OCI-LY1 (cell line): ENCODE results near the gene SV2C.

ENCODE experiments used
- H2AFZ ChIP-seq: fragments of 200-600 bp; sonication (generic), shearing (Covaris generic); 2 replicates; pipeline ENCODE4 v1.6.0; 2014; ENCODE audit warnings: antibody characterized with exemption, mild to moderate bottlenecking, low read length
- H3F3A ChIP-seq: fragments of 200-600 bp; sonication (generic), shearing (Covaris generic); 2 replicates; pipeline ENCODE4 v1.6.0; 2014; ENCODE audit warnings: mild to moderate bottlenecking, antibody characterized with exemption, low read length, moderate library complexity; ENCODE audit not compliant: insufficient read depth
- H3K27ac ChIP-seq: fragments of 200-600 bp; sonication (generic); 2 replicates; pipeline ENCODE4 v1.5.1; 2014; ENCODE audit warnings: low read length, mixed run types, mild to moderate bottlenecking, low read depth; ENCODE audit not compliant: poor library complexity, severe bottlenecking
- H3K27me3 ChIP-seq: fragments of 200-600 bp; sonication (generic); 2 replicates; pipeline ENCODE4 v1.6.0; 2014; ENCODE audit warnings: antibody characterized with exemption, mild to moderate bottlenecking, low read length, moderate library complexity; ENCODE audit not compliant: insufficient read depth
- H3K36me3 ChIP-seq: fragments of 200-600 bp; sonication (generic); 2 replicates; pipeline ENCODE4 v1.6.1; 2014; ENCODE audit warnings: mild to moderate bottlenecking, antibody characterized with exemption, low read length, moderate library complexity, mixed read lengths; ENCODE audit not compliant: insufficient read depth
- H3K4me1 ChIP-seq: fragments of 200-600 bp; sonication (generic); 2 replicates; pipeline ENCODE4 v1.5.1; 2014; ENCODE audit warnings: mild to moderate bottlenecking, low read length, moderate library complexity; ENCODE audit not compliant: insufficient read depth, severe bottlenecking
- H3K4me2 ChIP-seq: fragments of 200-600 bp; sonication (generic), shearing (Covaris generic); 2 replicates; pipeline ENCODE4 v1.6.1; 2014; ENCODE audit warnings: low read length
- H3K4me3 ChIP-seq: fragments of 200-600 bp; sonication (generic); 2 replicates; pipeline ENCODE4 v1.5.1; 2014; ENCODE audit warnings: low read length, low read depth, mild to moderate bottlenecking, mixed read lengths; ENCODE audit not compliant: poor library complexity, severe bottlenecking
- H3K79me2 ChIP-seq: fragments of 200-600 bp; shearing (Covaris generic); 2 replicates; pipeline ENCODE4 v1.6.1; 2016; ENCODE audit warnings: mixed run types, low read length, mixed read lengths; ENCODE audit not compliant: insufficient read depth
- H3K9ac ChIP-seq: fragments of 200-600 bp; sonication (generic), shearing (Covaris generic); 2 replicates; pipeline ENCODE4 v1.6.1; 2014; ENCODE audit warnings: mild to moderate bottlenecking, low read length, mixed read lengths
- H3K9me2 ChIP-seq: fragments of 200-600 bp; sonication (generic), shearing (Covaris generic); 2 replicates; pipeline ENCODE4 v1.6.1; 2014; ENCODE audit warnings: low read depth, mild to moderate bottlenecking, low read length, mixed read lengths
- H3K9me3 ChIP-seq: fragments of 200-600 bp; shearing (Covaris generic); 2 replicates; pipeline ENCODE4 v1.6.1; 2014; ENCODE audit warnings: low read length, mixed read lengths
- H4K20me1 ChIP-seq: fragments of 200-600 bp; sonication (generic), shearing (Covaris generic); 2 replicates; pipeline ENCODE4 v1.6.0; 2016; ENCODE audit warnings: mild to moderate bottlenecking, low read length; ENCODE audit not compliant: insufficient read depth
- CTCF ChIP-seq: fragments of 200-600 bp; sonication (generic), shearing (Covaris generic); IDR thresholded peaks from 2 replicates; pipeline ENCODE4 v1.5.1; 2017; ENCODE audit warnings: mild to moderate bottlenecking, antibody characterized with exemption, low read length, moderate library complexity, mixed read lengths
- EZH2 ChIP-seq: fragments of 200-600 bp; sonication (generic), shearing (Covaris generic); IDR thresholded peaks from 2 replicates; pipeline ENCODE4 v1.8.0; 2017; ENCODE audit warnings: borderline replicate concordance, mixed run types, mild to moderate bottlenecking, antibody characterized with exemption, low read length, moderate library complexity, mixed read lengths

SV2C gene

GRCh38 chr5:76221311-76221710, 138.1 kb downstream of the SV2C start:
- Histone ChIP-seq H3F3A (no peaks in the 10 kb centered on the region), H2AFZ (no peak overlapping the region), H4K20me1 (no peaks in the 10 kb centered on the region)

GRCh38 chr5:76222318-76222717, 139.1 kb downstream of the SV2C start:
- Histone ChIP-seq H3K27me3 (no peaks in the 10 kb centered on the region), H3K36me3 (no peaks in the 10 kb centered on the region), H3K9ac (no peak overlapping the region), H3K9me3 (no peaks in the 10 kb centered on the region), H3K4me1 (no peaks in the 10 kb centered on the region), H2AFZ (no peak overlapping the region), H3K27ac (no peak overlapping the region), H4K20me1 (no peaks in the 10 kb centered on the region), H3K4me3 (no peak overlapping the region), H3K79me2 (no peaks in the 10 kb centered on the region), H3F3A (no peaks in the 10 kb centered on the region), H3K4me2 (no peak overlapping the region), H3K9me2 (no peaks in the 10 kb centered on the region)
- TF ChIP-seq CTCF, result no peak
- TF ChIP-seq EZH2, result no peak

More at GRCh38 chr5:76221311-76221710, 138.1 kb downstream of the SV2C start:
- TF ChIP-seq CTCF (no peak), EZH2 (no peak)
- Histone ChIP-seq H3K9me3 (no peaks in the 10 kb centered on the region), H3K27me3 (no peaks in the 10 kb centered on the region), H3K4me1 (no peaks in the 10 kb centered on the region), H3K4me2 (no peak overlapping the region), H3K79me2 (no peaks in the 10 kb centered on the region), H3K36me3 (no peaks in the 10 kb centered on the region), H3K9ac (no peak overlapping the region), H3K4me3 (no peak overlapping the region), H3K27ac (no peak overlapping the region), H3K9me2 (no peaks in the 10 kb centered on the region)

GRCh38 chr5:76223696-76224095, 140.5 kb downstream of the SV2C start:
- TF ChIP-seq EZH2 (no peak), CTCF (no peak)
- Histone ChIP-seq H3F3A (no peaks in the 10 kb centered on the region), H3K4me2 (no peak overlapping the region), H3K79me2 (no peaks in the 10 kb centered on the region), H3K4me3 (no peak overlapping the region), H2AFZ (no peak overlapping the region), H3K9me2 (no peaks in the 10 kb centered on the region), H3K36me3 (no peaks in the 10 kb centered on the region), H3K9ac (no peak overlapping the region), H3K27ac (no peak overlapping the region), H3K27me3 (no peaks in the 10 kb centered on the region), H3K4me1 (no peaks in the 10 kb centered on the region), H4K20me1 (no peaks in the 10 kb centered on the region), H3K9me3 (no peaks in the 10 kb centered on the region)
